Fibroblast of gingiva (primary cell): ENCODE data around the gene SSPN.

Experiments
- DNase-seq: peaks from one replicate; pipeline ENCODE4 v3.0.0-alpha.2; 2011; ENCODE audit warnings: low read depth

Gene SSPN

DNA sequence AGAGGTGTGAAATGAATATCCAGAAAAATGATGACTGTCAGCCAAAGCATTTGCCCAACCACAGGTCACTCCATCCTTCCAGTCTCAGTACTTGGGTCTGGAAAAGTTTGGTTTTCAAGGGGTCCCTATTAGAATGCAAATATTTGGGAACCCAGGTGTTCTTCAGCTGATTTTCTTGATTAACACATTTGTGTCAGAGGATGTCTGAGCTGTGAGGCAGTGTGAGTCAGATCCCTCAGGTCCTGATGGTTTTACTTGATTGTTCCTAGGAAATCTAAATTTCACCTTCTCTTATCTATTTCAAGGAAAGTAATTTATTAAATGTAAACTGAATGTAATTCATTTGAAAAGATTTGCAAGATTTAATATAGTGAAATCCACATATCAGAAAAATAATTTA is 71.5 kb downstream of the SSPN start:
- no peak for DNase-seq

- peak; percentile 46 for DNase-seq
These were observed 73.6 kb downstream of the SSPN start for GRCh38 chr12:26268841-26269561.

DNA sequence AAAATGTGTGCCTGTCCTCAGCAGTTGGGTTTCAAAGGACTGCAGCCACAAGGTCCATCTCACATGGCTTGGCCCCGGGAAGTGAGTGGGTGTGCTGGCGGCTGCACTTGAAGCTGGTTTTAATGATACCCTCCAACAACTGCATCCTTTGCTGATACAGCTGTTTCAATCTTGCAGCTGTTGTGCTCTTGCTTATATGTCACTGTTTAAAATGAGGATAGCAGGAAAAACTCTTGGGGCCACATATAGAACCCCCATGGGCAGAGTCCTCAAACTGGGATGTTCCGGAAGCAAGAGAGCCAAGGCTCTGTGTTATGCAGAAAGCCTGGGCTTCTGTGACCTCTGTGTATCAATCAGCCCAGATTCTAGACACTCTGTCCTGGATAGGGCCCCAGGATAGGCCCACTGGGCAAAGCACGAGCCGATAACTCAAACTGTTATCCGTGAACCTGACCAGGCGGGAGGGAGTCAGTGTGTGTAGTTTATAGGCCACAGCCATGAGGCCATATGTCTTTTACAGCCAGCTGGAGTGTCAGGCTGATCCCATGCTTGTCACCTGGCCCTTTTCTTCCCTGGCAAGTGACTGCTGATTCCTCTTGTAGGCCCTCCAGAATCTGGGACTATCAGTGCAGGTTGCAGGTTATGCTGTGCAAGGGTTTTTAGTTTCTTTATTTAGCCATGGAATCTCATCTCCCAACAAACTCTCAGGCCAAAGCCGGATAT is 74.3 kb downstream of the SSPN start:
- no peak for DNase-seq

DNA sequence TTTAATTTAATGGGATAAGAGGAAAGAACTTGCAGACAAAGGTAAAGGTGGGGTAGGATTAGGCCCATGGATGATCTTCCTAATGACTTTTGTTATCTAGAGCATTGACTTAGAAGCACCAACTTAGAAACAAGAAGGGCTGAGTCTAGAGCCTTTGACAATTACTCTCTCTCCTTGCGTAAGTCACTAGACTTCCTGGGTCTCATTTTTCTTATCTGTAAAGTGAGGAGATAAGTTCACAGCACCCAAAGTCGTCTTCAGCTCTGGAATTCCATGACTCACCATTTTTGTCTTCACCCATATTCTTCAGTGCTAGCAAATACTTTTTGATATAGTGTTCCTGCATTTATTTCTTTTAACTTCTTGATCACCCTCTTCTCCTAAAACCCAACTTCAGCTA is 75.7 kb downstream of the SSPN start:
- DNase-seq: no peak

DNA sequence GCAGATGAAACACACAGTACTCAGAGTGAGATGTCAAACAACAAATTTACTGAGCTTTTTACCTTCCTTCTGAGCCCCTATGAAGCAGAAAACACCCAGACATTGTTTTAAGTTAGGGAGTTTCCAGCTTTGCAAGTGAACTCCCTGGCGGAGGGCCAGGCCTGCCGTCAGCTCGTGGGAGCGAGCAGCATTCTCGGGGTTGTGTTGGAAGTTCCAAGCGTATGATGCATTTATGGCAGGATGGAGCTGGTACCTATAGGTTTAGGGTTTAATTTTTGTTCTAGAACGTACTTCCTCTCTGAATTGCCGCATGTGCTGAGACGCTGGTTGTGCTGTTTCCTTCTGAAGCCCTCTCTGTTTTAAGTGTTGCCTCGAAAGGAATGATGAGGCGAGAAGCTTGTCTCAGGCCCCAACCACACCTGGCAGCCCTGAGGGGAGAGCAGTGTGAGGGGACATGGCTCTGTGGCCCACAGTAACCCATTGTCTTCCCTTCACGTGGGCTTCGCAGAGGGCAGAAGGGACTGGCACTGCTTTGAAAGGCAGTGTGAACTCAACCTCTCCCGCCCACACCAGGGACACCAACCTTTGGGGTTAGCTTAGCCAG is 76.6 kb downstream of the SSPN start:
- DNase-seq: peak; percentile 50

DNA sequence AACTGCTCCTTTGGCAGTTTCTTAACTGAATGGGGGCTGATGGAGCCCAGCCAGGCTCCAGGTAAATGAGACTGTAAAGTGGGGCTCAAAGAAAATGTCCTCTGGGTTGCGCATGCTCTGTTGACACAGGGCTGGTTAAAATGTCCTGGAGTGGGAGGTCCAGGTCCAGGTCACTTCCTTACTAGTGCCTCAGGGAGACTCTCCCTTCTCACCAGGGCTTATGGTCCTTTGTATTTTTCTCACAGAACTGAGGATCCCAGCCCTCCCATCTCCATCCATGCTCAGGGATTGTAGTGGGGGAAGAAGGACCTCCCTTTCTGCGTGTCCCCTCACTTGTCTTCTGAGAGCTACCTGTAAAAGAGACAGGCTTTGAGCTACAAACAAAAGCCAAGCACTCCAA is 77.5 kb downstream of the SSPN start:
- no peak for DNase-seq

DNA sequence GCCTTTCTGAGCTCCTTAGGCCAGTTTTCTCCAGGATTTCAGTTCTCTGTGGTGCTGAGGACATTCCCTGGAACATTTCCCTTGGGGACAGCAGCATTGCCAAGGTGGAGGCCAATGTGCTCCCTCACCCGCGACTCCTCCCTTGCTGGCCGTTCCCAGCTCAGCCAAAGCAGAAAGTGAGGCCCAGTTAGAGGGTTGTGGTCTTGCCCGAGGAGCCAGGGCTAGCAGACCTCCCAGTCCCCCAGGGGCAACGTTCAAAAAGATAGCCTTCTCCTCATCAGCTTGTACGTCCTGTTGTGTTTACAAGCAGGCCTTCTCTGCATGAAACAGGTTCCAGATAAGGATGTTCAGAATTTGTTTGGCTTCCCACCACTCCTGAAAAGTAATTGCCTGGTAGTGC is 78.4 kb downstream of the SSPN start:
- DNase-seq: no peak

- peak; percentile 94 for DNase-seq
These were observed 79.3 kb downstream of the SSPN start for GRCh38 chr12:26274441-26275312.

DNA sequence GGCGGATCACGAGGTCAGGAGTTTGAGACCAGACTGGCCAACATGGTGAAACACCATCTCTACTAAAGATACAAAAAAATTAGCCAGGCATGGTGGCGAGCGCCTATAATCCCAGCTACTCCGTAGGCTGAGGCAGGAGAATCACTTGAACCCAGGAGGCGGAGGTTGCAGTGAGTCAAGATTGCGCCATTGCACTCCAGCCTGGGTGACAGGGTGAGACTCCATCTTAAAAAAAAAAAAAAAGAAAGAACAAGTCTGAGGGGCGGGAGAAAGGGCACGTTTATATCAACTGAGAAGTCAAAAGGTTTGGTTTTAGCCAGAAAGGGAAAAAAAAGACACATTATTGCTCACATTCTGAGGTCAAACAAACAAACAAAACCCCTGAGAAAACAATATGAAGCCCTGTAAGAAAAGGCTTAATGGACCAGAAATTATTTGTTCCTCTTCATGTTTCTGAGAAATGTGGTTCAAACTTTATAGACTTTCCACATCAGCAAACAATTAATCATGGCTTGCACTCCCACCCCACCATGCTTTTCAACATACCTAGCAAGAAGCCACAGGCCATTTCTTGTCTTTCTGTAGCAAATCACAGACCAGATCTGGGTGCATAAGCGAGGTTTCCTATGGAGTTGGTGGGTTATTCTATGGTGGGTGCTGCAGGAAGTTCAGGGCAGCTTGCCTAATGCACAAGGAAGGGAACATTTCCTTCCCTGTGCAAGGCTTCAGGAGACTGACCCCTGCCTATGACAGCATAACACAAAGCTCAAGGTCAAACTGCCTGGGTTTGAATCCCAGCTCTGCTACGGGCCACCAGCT is 80.1 kb downstream of the SSPN start:
- peak; percentile 76 for DNase-seq

DNA sequence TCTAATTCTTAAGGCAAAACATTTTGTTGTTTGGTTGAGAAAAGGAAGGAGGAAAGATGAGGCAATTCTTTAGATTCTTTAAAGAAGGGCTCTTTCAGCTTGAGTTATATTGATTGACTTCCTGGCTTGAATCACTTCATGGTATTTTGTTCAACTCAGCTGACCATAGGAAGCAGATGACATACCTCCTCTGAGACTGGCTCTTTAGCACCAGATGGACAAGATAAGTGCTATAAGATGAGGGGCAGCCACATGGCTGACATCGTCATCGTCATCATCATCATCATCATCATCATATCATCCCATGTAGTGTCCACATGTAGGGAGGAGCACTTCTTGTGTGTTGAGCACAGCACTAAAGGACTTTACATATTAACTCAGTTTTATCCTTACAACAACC is 81.3 kb downstream of the SSPN start:
- DNase-seq: peak; percentile 19

- peak; percentile 67 for DNase-seq
These were observed 82.3 kb downstream of the SSPN start for GRCh38 chr12:26277506-26278246.

GRCh38 chr12:26278266-26278665 is 82.9 kb downstream of the SSPN start:
- no peak for DNase-seq

DNA sequence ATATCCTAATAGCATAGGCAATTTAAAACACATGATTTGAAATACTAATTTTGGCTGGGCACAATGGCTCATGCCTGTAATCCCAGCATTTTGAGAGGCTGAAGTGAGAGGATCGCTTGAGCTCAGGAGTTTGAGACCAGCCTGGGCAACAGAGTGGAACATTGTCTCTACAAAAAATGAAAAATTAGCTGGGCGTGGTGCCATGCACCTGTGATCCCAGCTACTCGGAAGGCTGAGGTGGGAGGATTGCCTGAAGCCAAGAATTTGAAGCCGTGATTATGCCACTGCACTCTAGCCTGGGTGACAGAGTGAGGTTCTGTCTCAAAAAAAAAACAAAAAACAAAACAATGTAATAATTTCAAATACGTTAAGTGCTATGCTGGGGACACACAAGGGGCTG is 83.3 kb downstream of the SSPN start:
- no peak for DNase-seq

DNA sequence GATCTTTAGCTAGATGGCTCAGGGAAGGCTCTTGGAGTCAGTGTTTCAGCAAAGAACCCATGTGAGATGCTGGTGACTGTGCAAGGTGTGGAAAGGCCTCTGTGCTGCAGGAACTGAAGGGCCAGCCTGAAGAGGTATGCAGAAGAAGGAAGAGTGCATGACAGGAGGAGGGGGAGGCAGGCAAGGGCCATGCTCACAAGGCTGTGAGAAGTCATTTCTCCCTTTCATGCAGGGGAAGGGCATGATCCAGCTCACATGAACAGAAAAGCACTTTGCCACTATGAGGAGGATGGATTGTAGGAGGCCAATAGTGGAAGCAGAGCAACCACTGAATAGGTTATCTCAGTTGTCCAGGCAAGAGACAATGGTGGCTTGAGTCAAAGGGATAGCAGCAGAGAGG is 83.7 kb downstream of the SSPN start:
- no peak for DNase-seq

DNA sequence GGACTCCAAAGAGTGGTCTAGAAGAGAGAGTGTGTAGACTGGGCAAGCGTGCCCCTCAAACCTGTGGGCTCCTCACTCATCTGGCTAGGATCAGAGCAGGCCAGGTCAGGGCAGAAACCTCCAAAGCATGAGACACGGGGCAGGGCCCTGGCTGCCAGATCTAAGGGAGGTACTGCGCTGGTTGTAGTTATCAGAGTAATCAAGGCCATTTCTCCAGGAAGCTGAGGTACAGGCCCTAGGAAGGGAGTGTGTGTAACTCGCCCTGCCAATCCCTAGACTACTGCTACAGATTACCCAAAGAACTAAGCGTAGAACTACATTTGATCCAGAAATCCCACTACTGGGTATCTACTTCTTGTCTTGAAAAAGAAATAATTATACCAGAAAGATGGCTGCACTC is 84.5 kb downstream of the SSPN start:
- no peak for DNase-seq

DNA sequence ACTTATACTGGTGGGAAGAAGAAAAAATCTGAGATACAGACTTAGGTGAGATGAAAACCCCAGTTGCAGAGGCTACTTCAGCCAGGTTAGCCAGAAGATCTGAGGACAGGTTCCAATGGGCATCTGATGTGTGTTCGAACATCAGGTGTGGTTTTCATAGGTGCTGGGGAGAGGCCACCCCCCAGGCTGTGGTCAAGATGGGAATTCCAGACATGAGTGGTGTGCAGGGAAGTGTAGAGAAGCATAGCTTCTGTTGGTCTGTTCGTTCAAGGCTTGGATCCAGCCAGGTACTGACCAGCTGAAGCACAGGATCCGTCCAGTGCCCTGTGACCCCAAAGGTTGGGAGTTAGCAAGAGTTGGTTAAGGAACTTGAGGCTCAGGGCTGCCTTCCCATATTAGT is 85.5 kb downstream of the SSPN start:
- DNase-seq: no peak

DNA sequence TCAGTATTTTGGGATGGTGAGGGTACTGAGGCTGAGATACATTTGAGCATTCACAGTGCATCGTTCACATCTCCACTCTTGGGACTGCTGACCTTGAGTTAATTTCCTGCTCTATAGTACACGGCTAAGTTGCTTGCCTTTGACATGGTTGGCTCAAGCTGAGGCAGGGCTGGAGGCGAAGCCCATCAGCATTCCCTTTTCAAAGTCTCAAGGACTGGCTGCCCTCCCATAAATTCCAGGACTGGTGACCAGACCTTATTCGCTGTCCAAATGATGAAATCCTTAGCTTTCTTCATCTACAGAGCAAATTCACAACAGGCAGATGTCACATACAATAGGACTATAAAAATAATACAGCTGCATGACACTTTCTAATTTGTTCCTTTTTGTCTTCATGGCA is 85.9 kb downstream of the SSPN start:
- DNase-seq: peak; percentile 84

- no peak for DNase-seq
These were observed 87.1 kb downstream of the SSPN start for GRCh38 chr12:26282339-26282940.

GRCh38 chr12:26283046-26283445 is 87.7 kb downstream of the SSPN start:
- DNase-seq: no peak

GRCh38 chr12:26283617-26284016 is 88.2 kb downstream of the SSPN start:
- no peak for DNase-seq
